Measurements from ENCODE around the gene MFN2. TPM values are rescaled to one million over a fixed set of nuclear protein-coding genes. Genes with fewer than 3 reads are reported as not detected.

MFN2 gene
- polyA plus RNA-seq, 1 of the 3 experiments (the other 2 are of a cell fraction) = 43.2 TPM

GRCh38 chr1:12046749-12047119 lies 66.5 kb downstream of the MFN2 start (continued):
- TF ChIP-seq SMC3 (IDR thresholded peaks at IDR 0.05; ENCODE audit: low read depth, low read length) = no peak
- no peak for TF ChIP-seq RAD21 (IDR thresholded peaks at IDR 0.05; ENCODE audit: low read length)
- no peak for TF ChIP-seq REST (IDR thresholded peaks at IDR 0.05; ENCODE audit: low read depth, low read length)
- TF ChIP-seq RCOR1 (IDR thresholded peaks at IDR 0.05; ENCODE audit: low read length) = no peak
- TF ChIP-seq POLR2AphosphoS5 (IDR thresholded peaks at IDR 0.05; ENCODE audit: low read depth, low read length) = no peak
- no peak for TF ChIP-seq MEF2A (IDR thresholded peaks at IDR 0.05; ENCODE audit: borderline replicate concordance, low read depth)
- TF ChIP-seq GATA2 (CRISPR knock-in tag; IDR thresholded peaks at IDR 0.05) = no peak
- no peak for TF ChIP-seq NRF1 (IDR thresholded peaks at IDR 0.05; ENCODE audit: low read depth, low read length)
- no peak for TF ChIP-seq EZH2phosphoT487 (IDR thresholded peaks at IDR 0.05; ENCODE audit: borderline replicate concordance, low read depth)
- no peak for TF ChIP-seq FOSL2 (IDR thresholded peaks at IDR 0.05; ENCODE audit: borderline replicate concordance, low read depth)
- no peak for TF ChIP-seq RFX5 (IDR thresholded peaks at IDR 0.05; ENCODE audit: low read length)
- no peak for TF ChIP-seq YY1 (IDR thresholded peaks at IDR 0.05; ENCODE audit: low read depth)

GRCh38 chr1:12047120-12047876 lies 67.1 kb downstream of the MFN2 start:
- Histone ChIP-seq H3K9ac (no peak overlapping the region), H3K9me2 (no peaks in the 10 kb centered on the region), H3K9me3 (no peaks in the 10 kb centered on the region), H3K79me2 (ENCODE audit: insufficient read depth) (no peaks in the 10 kb centered on the region), H3K36me3 (replicated peaks in 1 of 2; ENCODE audit: control insufficient read depth in 1 of 2, insufficient read depth in 2 of 2, low read length in 1 of 2) (no peaks in the 10 kb centered on the region), H3K27ac (ENCODE audit: low read depth in 2 of 2, low read length in 1 of 2) (no peak overlapping the region), H3K4me1 (ENCODE audit: control insufficient read depth in 1 of 2, insufficient read depth in 2 of 2, low read depth in 1 of 2, low read length in 1 of 2) (no peaks in the 10 kb centered on the region; a peak in 2 of 4 replicates), H2AFZ (ENCODE audit: low read depth) (no peak overlapping the region), H3K4me3 (ENCODE audit: low read depth in 2 of 2, low read length in 1 of 2) (no peak overlapping the region), H3K27me3 (ENCODE audit: insufficient read depth) (no peaks in the 10 kb centered on the region; the same call in 1 of the 2 replicates), H3F3A (replicated peaks; ENCODE audit: insufficient read depth) (no peaks in the 10 kb centered on the region), H3K4me2 (no peak overlapping the region), H4K20me1 (ENCODE audit: insufficient read depth) (no peaks in the 10 kb centered on the region)
- TF ChIP-seq MXI1 (IDR thresholded peaks at IDR 0.05; ENCODE audit: low read depth, low read length) (no peak), GATA2 (CRISPR knock-in tag; IDR thresholded peaks at IDR 0.05) (no peak), TEAD4 (IDR thresholded peaks at IDR 0.05; ENCODE audit: borderline replicate concordance, insufficient read depth) (no peak), JUND (IDR thresholded peaks at IDR 0.05) (no peak), EZH2phosphoT487 (IDR thresholded peaks at IDR 0.05; ENCODE audit: borderline replicate concordance, low read depth) (no peak), FOXM1 (IDR thresholded peaks at IDR 0.05; ENCODE audit: low read depth) (no peak)
- WGBS (ENCODE audit: low lambda C conversion rate) = 68% methylated on average over 15 of the region's 18 CpGs
- POLR2A ChIA-PET = no interaction called here
- CTCF ChIA-PET = interaction anchor here (1.0 kb wide), 1 partner anchor 78 kb away, joined by 3 read pairs; no protein-coding TSS in a partner anchor
- no peak for DNase-seq

All from SK-N-SH (cell line).